ENCODE results near the gene SNF8.

SNF8 gene

GRCh38 chr17:48883171-48883570 is 61.5 kb downstream of the SNF8 start:
- DNase-seq: peak; percentile 14 to 17

- DNase-seq: no peak
Measured at GRCh38 chr17:48882272-48882671, 62.4 kb downstream of the SNF8 start.
